ENCODE data around the gene RASGRF1. TPM values are rescaled to one million over a fixed set of nuclear protein-coding genes. Genes with fewer than 3 reads are reported as not detected.
"Not testable (repeated sequence)": the region's sequence is repeated elsewhere in the genome, so short reads cannot be mapped to it uniquely, and the experiment has no call there.

RASGRF1 gene
- total RNA-seq, 4 donors from 2014 or later: 0.13 to 0.23 TPM; not detected in 2

DNA sequence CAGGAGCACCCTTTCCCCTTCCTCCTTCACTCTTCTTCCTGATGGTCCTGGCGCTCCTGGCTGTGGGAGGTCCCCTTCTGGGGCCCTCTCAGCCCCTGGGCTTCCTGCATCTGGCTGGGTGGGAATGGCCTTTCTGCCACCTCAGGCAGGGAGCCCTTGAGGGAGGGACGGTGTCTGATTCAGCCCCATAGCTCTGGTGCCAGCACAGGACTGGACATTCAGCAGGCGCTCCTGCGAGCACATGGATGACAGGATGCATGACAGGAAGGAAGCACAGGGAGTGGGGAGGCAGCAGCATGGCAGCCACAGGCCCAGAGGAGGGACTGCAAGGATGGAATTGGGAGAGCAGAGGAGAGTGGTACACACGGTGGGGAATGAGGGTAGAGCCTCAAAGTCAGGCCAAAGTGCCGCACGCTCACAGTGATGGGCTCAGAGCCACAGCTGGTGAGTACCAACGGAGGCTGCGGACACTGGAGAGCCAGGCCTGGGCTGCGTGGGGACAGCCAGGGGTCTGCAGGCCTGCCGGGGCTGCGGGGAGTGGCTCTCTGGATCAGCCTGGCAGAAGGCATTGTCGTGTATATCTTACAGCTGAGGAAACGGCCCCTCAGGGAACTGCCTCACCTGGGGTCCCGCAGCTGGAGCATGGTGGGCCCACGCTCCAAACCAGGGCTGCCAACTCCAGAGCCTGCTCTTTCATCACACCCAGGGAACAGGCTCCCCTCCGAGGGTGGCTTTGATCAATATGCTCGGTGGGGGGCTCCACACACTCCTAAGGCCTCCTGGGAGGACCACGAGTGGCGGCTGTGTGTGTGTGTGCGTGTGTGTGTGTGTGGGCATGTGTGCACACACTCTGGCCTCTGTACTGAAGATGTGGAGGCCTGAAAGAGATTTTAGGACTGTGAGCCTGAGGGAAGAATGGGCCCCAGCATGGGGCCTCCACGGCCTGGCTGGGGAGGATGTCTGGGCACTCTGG lies 94.4 kb downstream of the RASGRF1 start:
- H3K4me3 ChIP-seq: no peak overlapping the region
- H3K27ac ChIP-seq: no peak overlapping the region
- H3K4me1 ChIP-seq: peaks cover 0 to 12% (median 0%) of the 10 kb centered on the region in 3 donors
- H3K36me3 ChIP-seq: no peaks in the 10 kb centered on the region
- 33% methylated on average over 1 of the region's 22 CpGs; no CpG with 5 or more reads in 1 of the 2 donors for WGBS, 2 donors (ENCODE audit: low coverage in 1 of 2)
- ATAC-seq: no peak
- H3K27me3 ChIP-seq: no peaks in the 10 kb centered on the region
- no peak for TF ChIP-seq EP300 (IDR thresholded peaks at IDR 0.05)
- TF ChIP-seq POLR2A (IDR thresholded peaks at IDR 0.05): no peak
- no peak for TF ChIP-seq POLR2AphosphoS5 (IDR thresholded peaks at IDR 0.05)
- TF ChIP-seq, protein P1, sequence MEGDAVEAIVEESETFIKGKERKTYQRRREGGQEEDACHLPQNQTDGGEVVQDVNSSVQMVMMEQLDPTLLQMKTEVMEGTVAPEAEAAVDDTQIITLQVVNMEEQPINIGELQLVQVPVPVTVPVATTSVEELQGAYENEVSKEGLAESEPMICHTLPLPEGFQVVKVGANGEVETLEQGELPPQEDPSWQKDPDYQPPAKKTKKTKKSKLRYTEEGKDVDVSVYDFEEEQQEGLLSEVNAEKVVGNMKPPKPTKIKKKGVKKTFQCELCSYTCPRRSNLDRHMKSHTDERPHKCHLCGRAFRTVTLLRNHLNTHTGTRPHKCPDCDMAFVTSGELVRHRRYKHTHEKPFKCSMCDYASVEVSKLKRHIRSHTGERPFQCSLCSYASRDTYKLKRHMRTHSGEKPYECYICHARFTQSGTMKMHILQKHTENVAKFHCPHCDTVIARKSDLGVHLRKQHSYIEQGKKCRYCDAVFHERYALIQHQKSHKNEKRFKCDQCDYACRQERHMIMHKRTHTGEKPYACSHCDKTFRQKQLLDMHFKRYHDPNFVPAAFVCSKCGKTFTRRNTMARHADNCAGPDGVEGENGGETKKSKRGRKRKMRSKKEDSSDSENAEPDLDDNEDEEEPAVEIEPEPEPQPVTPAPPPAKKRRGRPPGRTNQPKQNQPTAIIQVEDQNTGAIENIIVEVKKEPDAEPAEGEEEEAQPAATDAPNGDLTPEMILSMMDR (IDR thresholded peaks at IDR 0.05): no peak
- no peaks in the 10 kb centered on the region for H3K9me3 ChIP-seq

DNA sequence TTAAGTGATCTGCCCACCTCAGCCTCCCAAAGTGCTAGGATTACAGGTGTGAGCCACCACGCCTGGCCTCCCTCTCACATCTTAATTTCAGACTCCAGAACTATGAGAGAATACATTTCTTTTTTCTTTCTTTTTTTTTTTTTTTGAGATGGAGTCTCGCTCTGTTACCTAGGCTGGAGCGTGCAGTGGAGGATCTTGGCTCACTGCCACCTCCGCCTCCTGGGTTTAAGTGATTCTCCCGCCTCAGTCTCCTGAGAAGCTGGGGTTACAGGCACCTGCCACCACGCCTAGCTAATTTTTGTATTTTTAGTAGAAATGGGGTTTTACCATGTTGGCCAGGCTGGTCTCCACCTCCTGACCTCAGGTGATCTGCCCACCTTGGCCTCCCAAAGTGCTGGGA lies 95.4 kb downstream of the RASGRF1 start:
- ATAC-seq, H3K27me3 ChIP-seq, H3K9me3 ChIP-seq, H3K4me3 ChIP-seq, H3K27ac ChIP-seq, H3K36me3 ChIP-seq: not testable (repeated sequence)
- peaks cover 0 to 23% (median 0%) of the 10 kb centered on the region in 3 donors for H3K4me1 ChIP-seq
- WGBS, 2 donors (ENCODE audit: low coverage in 1 of 2): 76 to 100% methylated on average over 1 to 5 of the region's 6 CpGs

DNA sequence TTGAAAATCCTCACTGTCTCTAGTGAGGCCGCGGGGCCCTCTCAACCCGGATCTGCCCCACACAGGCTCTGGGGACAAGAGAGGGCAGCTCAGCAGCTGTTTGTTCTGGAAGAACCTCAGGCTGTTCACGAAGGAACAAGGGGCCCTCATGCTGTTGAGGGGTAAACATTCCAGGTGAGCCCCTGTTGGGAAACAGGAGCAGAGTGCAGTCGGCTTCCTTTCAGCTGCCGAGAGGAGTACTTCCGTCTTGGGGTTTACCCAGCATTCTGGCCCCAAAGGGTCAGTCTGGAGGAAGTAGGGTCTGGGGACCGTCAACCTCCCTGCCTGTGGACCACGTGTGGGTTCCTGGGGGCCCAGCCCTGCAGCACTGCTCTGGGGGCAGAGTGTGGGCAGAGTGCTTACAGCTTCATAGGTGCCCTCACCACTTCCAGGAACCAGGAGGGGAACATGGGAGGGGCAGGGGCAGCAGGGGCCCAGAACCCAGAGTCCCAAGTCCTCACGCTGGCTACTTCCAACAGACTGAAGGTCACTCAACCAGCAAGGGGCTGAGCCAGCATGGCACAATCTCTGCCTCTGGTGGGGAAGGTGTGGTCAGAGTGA lies 96.5 kb downstream of the RASGRF1 start:
- no peaks in the 10 kb centered on the region for H3K36me3 ChIP-seq
- peaks cover 0 to 34% (median 2%) of the 10 kb centered on the region in 3 donors for H3K4me1 ChIP-seq
- no peak for ATAC-seq
- no peak overlapping the region for H3K4me3 ChIP-seq
- no peaks in the 10 kb centered on the region for H3K9me3 ChIP-seq
- WGBS, 2 donors (ENCODE audit: low coverage in 1 of 2): 0% methylated on average over 1 of the region's 10 CpGs; no CpG with 5 or more reads in 1 of the 2 donors
- H3K27ac ChIP-seq: no peak overlapping the region
- TF ChIP-seq, protein P1 (IDR thresholded peaks at IDR 0.05): no peak
- TF ChIP-seq POLR2A (IDR thresholded peaks at IDR 0.05) (no peak), EP300 (IDR thresholded peaks at IDR 0.05) (no peak), POLR2AphosphoS5 (IDR thresholded peaks at IDR 0.05) (no peak)
- no peaks in the 10 kb centered on the region for H3K27me3 ChIP-seq

DNA sequence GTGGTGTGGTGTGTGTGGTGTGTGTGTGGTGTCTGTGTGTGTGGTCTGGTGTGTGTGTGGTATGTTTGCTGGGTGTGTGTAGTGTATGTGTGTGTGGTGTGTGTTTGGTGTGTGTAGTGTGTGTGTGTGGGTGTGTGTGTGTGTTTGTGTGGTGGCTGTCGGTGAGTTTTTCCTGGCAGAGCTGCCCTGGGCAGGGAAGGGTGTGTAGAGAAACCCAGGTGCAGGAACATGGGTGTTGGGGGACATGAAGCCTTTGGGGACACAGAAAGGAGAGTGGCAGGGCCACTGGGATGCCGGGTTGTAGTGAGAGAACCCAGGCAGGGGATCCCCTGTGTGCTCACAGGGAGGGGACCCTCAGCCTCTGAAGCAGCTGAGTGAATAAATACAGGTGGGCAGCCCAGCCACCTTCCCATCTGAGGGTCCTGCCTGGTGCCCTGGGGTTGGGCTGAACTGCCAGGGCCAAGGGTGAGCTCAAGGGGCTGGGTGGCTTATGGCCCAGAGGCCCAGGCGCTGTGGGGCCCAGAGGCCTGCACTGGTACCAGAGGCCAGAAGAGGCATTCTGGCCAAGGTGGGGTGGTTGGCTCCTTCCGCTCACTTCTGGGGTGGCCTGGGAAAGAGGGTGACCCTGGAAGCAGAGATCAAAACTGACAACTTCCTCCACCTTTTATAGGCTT lies 97.2 kb downstream of the RASGRF1 start:
- Histone ChIP-seq H3K4me1 (peaks cover 0 to 40% (median 6%) of the 10 kb centered on the region in 3 donors), H3K27me3 (no peaks in the 10 kb centered on the region), H3K36me3 (no peaks in the 10 kb centered on the region), H3K4me3 (no peak overlapping the region), H3K9me3 (no peaks in the 10 kb centered on the region), H3K27ac (no peak overlapping the region)
- WGBS, 2 donors (ENCODE audit: low coverage in 1 of 2): 100% methylated on average over 2 of the region's 4 CpGs; no CpG with 5 or more reads in 1 of the 2 donors
- TF ChIP-seq, protein P1 (IDR thresholded peaks at IDR 0.05): no peak
- TF ChIP-seq POLR2AphosphoS5 (IDR thresholded peaks at IDR 0.05): no peak
- no peak for TF ChIP-seq POLR2A (IDR thresholded peaks at IDR 0.05)
- ATAC-seq: no peak
